ENCODE results near the gene ZNF157.

ZNF157 gene

GRCh38 chrX:47384502-47384901, 14.1 kb downstream of the ZNF157 start:
- ChIA-PET POLR2A (ENCODE audit: low non-redundant PET) (no interaction called here), CTCF (interaction anchor here (0.6 to 1.0 kb wide), 4 partner anchors 10 to 156 kb away, joined by 3 read pairs; no protein-coding TSS in a partner anchor)
- TF ChIP-seq, protein P1, sequence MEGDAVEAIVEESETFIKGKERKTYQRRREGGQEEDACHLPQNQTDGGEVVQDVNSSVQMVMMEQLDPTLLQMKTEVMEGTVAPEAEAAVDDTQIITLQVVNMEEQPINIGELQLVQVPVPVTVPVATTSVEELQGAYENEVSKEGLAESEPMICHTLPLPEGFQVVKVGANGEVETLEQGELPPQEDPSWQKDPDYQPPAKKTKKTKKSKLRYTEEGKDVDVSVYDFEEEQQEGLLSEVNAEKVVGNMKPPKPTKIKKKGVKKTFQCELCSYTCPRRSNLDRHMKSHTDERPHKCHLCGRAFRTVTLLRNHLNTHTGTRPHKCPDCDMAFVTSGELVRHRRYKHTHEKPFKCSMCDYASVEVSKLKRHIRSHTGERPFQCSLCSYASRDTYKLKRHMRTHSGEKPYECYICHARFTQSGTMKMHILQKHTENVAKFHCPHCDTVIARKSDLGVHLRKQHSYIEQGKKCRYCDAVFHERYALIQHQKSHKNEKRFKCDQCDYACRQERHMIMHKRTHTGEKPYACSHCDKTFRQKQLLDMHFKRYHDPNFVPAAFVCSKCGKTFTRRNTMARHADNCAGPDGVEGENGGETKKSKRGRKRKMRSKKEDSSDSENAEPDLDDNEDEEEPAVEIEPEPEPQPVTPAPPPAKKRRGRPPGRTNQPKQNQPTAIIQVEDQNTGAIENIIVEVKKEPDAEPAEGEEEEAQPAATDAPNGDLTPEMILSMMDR (conservative IDR thresholded peaks at IDR 0.05; ENCODE audit: low read depth): peak; percentile 34
- H3K27ac ChIP-seq: no peak overlapping the region
- no peak for DNase-seq (ENCODE audit: low spot score)

DNA sequence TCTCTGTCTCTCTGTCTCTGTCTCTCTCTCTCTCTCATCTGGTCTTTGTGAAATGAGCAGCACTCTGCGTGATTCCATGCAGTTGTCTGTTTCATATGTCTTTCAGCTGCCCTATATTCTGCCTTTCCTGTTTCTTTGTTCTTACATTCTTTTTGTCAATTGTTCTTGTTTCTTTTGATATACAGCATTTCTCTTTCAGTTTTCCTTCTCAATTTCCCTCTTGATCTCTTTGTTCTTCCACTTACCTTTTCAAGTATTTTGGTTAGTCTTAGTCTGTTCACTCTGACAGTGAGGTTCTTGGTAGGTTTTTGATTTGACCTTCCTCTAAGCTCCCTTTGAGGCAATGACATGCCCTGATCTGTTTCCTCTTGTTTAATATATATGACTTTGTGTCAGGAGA, 20.4 kb downstream of the ZNF157 start:
- ChIA-PET CTCF (interaction anchor here (0.6 kb wide), 1 partner anchor 22 kb away, joined by 4 read pairs; no protein-coding TSS in a partner anchor), POLR2A (ENCODE audit: low non-redundant PET) (no interaction called here)
- H3K27ac ChIP-seq: no peak overlapping the region
- DNase-seq (ENCODE audit: low spot score): no peak
- TF ChIP-seq, protein P1 (conservative IDR thresholded peaks at IDR 0.05; ENCODE audit: low read depth): no peak

DNA sequence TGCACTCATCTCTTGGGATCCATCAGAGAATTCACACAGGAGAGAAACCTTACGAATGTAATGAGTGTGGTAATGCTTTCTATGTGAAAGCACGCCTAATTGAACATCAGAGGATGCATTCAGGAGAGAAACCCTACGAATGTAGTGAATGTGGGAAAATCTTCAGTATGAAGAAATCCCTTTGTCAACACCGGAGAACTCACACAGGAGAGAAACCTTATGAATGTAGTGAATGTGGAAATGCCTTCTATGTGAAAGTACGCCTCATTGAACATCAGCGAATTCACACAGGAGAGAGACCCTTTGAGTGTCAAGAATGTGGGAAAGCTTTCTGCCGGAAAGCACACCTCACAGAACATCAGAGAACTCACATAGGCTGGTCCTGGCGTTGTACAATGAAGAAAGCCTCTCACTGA, 42.8 kb downstream of the ZNF157 start:
- POLR2A ChIA-PET (ENCODE audit: low non-redundant PET): no interaction called here
- TF ChIP-seq, protein P1 (conservative IDR thresholded peaks at IDR 0.05; ENCODE audit: low read depth): no peak
- H3K27ac ChIP-seq: no peak overlapping the region
- DNase-seq (ENCODE audit: low spot score): no peak
- CTCF ChIA-PET: no interaction called here

DNA sequence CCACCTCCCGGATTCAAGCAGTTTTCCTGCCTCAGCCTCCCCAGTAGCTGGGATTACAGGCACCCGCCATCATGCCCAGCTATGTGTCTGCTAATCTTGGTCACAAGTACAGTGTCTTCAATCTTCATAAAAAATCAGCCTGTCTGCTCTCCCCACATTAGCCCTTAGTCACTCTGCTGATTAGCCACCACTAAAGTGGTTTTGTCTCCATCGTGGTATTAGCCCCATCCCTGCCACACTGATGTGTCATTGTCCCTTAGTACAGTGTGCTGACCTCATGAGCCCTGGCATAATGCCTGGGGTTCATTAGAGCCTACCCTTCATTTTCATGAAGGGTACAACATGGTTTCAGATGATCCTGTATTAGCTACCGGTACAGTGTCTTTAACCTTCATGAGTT, 49.9 kb downstream of the ZNF157 start:
- ChIA-PET CTCF (no interaction called here), POLR2A (ENCODE audit: low non-redundant PET) (no interaction called here)
- DNase-seq (ENCODE audit: low spot score): no peak
- TF ChIP-seq, protein P1 (conservative IDR thresholded peaks at IDR 0.05; ENCODE audit: low read depth): no peak
- no peak overlapping the region for H3K27ac ChIP-seq

DNA sequence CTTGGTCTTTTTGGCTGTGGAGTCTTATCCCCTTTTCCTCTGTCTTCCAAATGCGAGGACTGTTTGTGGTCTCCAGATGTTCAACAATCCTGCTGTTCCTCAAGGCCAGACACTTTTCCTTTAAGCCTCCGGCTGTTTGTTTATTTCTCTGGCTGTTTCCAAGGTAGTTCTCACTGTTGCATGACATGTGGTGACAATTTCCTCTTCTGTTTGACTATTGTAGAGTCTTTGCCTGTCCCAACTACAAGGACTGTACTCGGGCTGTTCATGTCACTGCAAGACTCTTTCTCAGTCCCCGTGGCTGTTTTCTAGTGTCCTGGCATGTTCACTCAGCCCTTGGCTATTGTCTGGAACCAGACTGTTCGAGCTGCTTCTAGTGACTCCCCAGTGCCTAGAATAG, 50.6 kb downstream of the ZNF157 start:
- no peak for DNase-seq (ENCODE audit: low spot score)
- H3K27ac ChIP-seq: no peak overlapping the region
- POLR2A ChIA-PET (ENCODE audit: low non-redundant PET): no interaction called here
- TF ChIP-seq, protein P1 (conservative IDR thresholded peaks at IDR 0.05; ENCODE audit: low read depth): no peak
- CTCF ChIA-PET: no interaction called here

DNA sequence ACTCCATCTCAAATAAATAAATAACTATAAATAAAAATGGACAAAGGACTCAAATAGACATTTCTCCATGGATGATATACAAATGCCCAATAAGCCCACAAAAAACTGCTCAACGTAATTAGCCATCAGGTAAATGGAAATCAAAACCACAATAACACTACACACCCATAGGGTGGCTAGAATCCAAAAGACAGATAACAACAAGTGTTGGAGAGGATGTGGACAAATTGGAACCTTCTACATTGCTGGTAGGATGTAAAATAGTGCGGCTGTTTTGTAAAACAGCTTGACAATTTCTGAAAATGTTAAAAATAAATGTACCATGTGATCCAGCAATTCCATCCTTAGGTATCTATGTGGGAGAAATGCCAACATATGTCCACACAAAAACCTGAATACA, 52.1 kb downstream of the ZNF157 start:
- ChIA-PET POLR2A (ENCODE audit: low non-redundant PET) (no interaction called here), CTCF (interaction anchor here (0.5 kb wide), 1 partner anchor 234 kb away, joined by 7 read pairs; no protein-coding TSS in a partner anchor)
- TF ChIP-seq, protein P1 (conservative IDR thresholded peaks at IDR 0.05; ENCODE audit: low read depth): no peak
- DNase-seq (ENCODE audit: low spot score): no peak
- H3K27ac ChIP-seq: no peak overlapping the region

DNA sequence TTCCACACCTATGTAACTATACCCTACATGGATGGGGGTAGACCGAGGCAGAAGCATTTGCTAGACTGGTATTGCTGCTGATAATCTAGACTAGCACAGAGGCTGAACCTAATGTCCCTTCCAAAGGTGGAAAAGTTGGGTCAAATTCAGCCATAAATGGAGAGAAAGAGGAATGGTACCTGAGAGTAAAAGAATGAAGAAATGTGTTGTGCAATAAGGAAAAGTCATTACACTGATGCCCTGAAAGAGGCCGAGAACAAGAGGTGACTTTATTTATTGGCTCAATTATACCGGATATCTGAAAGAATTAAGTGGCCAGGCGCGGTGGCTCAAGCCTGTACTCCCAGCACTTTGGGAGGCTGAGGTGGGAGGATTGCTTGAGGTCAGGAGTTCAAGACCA, 60.5 kb downstream of the ZNF157 start:
- DNase-seq (ENCODE audit: low spot score): no peak
- TF ChIP-seq, protein P1 (conservative IDR thresholded peaks at IDR 0.05; ENCODE audit: low read depth): no peak
- CTCF ChIA-PET: no interaction called here
- POLR2A ChIA-PET (ENCODE audit: low non-redundant PET): no interaction called here
- H3K27ac ChIP-seq: no peak overlapping the region
